Naive thymus-derived CD8-positive, alpha-beta T cell (primary cell): ENCODE measurements around the gene PHLDA3. TPM values are rescaled to one million over a fixed set of nuclear protein-coding genes. Genes with fewer than 3 reads are reported as not detected.

Experiments
- ATAC-seq, 2 donors: fragments of 150-1000 bp; cut with Tn5 transposase in 1 of 2; sonication (Bioruptor Pico), chemical (Tn5 transposase) in 1 of 2; 1 replicate in 1 of 2; 2 replicates in 1 of 2; pipeline ENCODE4 v1.10.0; 2021; ENCODE audit warnings: mild to moderate bottlenecking in 2 of 2, moderate library complexity in 2 of 2
- POLR2A ChIA-PET: fragments of 350-600 bp; sonication (Branson Sonifier 250); formaldehyde crosslinking; loops from one replicate; lab custom pipeline; 2021; ENCODE audit warnings: antibody characterized with exemption; lab: Charles Lee
- DNase-seq, 10 donors: peaks; one replicate each; pipeline versions ENCODE4 v3.0.0 to v3.0.0-alpha.2; 2020 to 2022
- H3K27ac Mint-ChIP-seq, 10 donors: one replicate each; pipeline ENCODE4 v1.8.0; 2020 to 2022; ENCODE audit warnings: mild to moderate bottlenecking in 10 of 10, mixed read lengths in 10 of 10, moderate library complexity in 4 of 10, inconsistent platforms in 1 of 10
- H3K27me3 Mint-ChIP-seq, 5 donors: one replicate each; pipeline ENCODE4 v1.8.0; 2021 to 2022; ENCODE audit warnings: mixed read lengths in 5 of 5
- H3K36me3 Mint-ChIP-seq, 3 donors: one replicate each; pipeline ENCODE4 v1.8.0; 2020 to 2022; ENCODE audit warnings: mixed read lengths in 3 of 3, mild to moderate bottlenecking in 2 of 3, inconsistent platforms in 1 of 3
- H3K4me1 Mint-ChIP-seq, 4 donors: one replicate each; pipeline ENCODE4 v1.8.0; 2021 to 2022; ENCODE audit warnings: mixed read lengths in 4 of 4
- H3K4me3 Mint-ChIP-seq, 10 donors: one replicate each; pipeline ENCODE4 v1.8.0; 2020 to 2022; ENCODE audit warnings: mild to moderate bottlenecking in 10 of 10, mixed read lengths in 10 of 10, moderate library complexity in 6 of 10, inconsistent platforms in 1 of 10
- H3K9me3 Mint-ChIP-seq, 9 donors: one replicate each; pipeline ENCODE4 v1.8.0; 2020 to 2022; ENCODE audit warnings: mixed read lengths in 9 of 9, mild to moderate bottlenecking in 3 of 9, inconsistent platforms in 1 of 9, moderate library complexity in 1 of 9
- polyA plus RNA-seq, 3 donors: library from polyadenylated mRNA; unstranded; fragments of 300-500 nt; fragmentation: Illumina TruSeq; gene quantifications; one replicate each; pipeline ENCODE4 v1.2.3, GENCODE V29; 2021
- total RNA-seq, 8 experiments: library from RNA in 2 of 8; stranded (reverse) in 2 of 8; gene quantifications; one replicate each; pipeline ENCODE4 v1.2.3 and lab custom pipeline; 2021 to 2026

Gene PHLDA3
- total and polyA plus RNA-seq, 5 experiments from 2014 or later, result 0.55 to 0.60 TPM; not detected in 3

DNA sequence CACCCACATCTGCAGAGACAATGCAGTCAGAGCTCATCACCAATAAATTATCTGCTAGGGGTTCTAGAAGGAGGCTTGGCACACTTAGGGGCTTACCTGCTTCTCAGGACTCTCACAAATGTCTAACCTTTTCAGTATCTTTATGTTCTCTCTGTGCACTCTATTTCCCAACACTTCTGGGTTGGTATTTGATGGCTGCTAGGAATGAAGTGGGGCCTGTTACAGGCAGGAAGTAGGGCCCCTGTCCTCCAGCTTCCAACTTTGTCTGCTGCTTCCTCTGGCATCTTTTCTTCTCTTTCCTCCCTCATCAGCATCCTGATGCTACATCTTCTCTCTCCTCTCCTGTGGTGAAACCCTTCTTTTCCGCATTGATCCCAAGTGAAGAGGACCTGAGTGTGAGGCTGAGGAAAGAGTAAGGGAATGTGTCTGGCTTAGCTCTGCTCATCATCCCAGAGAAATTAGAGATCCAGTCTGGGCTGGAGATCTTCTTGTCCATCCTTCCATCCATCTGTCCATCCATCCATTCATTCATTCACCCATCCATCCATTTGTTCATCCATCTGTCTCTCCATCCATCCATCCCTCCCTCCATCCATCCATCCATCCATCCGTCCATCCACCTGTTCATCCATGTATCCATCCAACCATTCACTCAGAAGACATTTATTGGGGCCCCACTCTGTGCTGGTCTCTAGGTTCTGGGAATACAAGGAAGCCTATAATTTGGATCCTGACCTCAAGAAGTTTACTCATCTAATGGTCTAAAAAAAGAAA lies 40.8 kb upstream of the PHLDA3 start:
- ATAC-seq (no peak), DNase-seq (no peak)
- Mint-ChIP-seq H3K36me3 (peaks cover 1 to 4% (median 3%) of the 10 kb centered on the region in 3 donors), H3K4me3 (peak overlapping the region in 2 of 10 donors; percentile 29 to 42), H3K4me1 (peaks cover 14 to 43% (median 39%) of the 10 kb centered on the region in 4 donors), H3K9me3 (no peaks in the 10 kb centered on the region), H3K27me3 (no peaks in the 10 kb centered on the region), H3K27ac (peak overlapping the region in 6 of 10 donors; percentile 19 to 86 (median 40))
- POLR2A ChIA-PET, result no interaction called here

DNA sequence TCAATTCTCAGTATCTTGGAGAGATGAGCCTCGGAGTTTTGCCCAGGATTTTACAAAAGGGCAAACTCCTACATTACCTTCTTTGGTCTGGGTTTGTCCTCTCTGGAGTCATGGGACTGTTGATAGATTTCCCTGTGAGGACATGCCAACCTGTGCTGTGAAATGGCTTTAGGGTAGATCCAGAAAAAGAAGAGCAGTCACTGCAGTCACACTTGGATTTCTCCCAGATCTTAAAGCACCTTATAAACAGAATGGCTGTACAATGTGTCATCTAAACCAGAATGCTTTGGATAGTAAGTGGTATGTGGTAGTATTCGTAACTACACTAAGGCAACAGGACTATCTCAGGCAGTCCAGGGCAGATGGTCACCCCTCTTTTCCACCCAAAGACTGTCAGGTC lies 39.8 kb upstream of the PHLDA3 start:
- Mint-ChIP-seq H3K4me1 (peaks cover 15 to 45% (median 45%) of the 10 kb centered on the region in 4 donors), H3K27ac (peak overlapping the region in 4 of 10 donors; percentile 4 to 76 (median 44)), H3K27me3 (no peaks in the 10 kb centered on the region), H3K4me3 (peak overlapping the region in 2 of 10 donors; percentile 26 to 39), H3K36me3 (peaks cover 0 to 4% (median 0%) of the 10 kb centered on the region in 3 donors), H3K9me3 (no peaks in the 10 kb centered on the region)
- DNase-seq (no peak), ATAC-seq (no peak)
- POLR2A ChIA-PET, result no interaction called here

DNA sequence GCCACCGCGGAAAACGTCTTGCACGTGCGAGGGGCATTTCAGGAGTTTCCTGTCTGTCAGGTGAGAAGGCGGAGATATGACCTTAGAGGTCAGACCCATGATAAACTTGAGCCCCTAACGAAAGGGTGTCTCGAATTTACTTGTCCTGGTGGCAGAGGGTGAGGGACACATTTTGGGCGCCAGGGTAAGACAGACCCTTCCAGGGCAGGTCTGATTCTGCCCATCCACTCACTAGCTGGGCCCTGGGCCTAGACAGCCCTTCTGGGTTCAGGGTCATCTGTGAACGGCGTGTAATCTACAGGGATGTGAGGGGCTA lies 38.3 kb upstream of the PHLDA3 start:
- Mint-ChIP-seq H3K4me1 (peaks cover 20 to 56% (median 51%) of the 10 kb centered on the region in 4 donors), H3K9me3 (no peaks in the 10 kb centered on the region), H3K27ac (peak overlapping the region; percentile 25 to 95 (median 90)), H3K36me3 (peaks cover 0 to 2% (median 0%) of the 10 kb centered on the region in 3 donors), H3K4me3 (peak overlapping the region; percentile 84 to 93 (median 87)), H3K27me3 (no peaks in the 10 kb centered on the region)
- POLR2A ChIA-PET, result interaction anchor here (0.8 to 3.5 kb wide), 3 partner anchors 11 to 25 kb away, joined by 3 to 24 read pairs (median 3); no protein-coding TSS in a partner anchor
- no peak for ATAC-seq
- DNase-seq, result no peak

DNA sequence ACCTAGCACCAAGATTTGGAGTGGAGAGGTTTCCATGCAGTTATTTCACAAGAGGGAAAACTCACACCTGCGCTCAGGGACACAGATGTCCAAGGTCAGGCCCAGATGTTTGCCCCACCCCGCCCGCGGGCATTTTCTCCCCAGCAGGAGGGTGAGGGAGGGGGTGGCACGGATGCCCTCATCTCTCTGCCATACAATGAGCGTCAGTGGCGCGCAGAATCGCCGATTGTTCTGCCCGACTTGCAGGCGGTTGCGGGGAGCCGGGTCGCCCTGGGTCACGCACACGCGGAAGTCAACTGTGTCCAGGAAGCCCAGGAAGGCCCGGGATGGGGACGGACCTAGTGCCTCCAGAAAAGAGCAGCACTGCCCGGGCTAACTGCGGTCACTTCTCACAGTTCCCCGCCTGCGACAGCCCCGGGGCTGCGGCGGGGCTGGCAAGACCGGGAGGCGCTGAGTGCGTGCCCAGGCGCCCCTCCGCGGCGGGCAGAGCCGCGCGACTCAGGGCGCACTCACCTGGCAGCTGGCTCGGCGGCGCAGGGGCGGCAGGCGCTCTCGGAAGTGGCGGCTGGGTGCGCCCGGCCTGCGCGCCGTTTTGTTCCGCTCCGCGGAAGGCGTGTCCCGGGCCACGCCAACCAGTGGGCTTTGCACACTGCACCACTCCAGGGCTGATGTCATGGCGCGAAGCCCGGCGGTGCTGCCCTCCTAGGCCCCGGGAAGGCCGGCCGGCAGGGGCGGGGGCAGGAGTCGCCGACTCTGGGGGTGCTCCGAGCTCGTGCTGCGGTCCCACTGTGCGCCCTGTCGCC lies 37.8 kb upstream of the PHLDA3 start, which contains the start of gene CSRP1:
CSRP1 (minus strand) TSS at position 567 of the 803 bp plus-strand sequence. CDS start 10,820 bp downstream, outside the sequence.
- peak within 1 kb of the TSS; percentile 87 to 95 (median 92) for H3K4me3 Mint-ChIP-seq
- peak; percentile 95 to 96 for ATAC-seq
- H3K4me1 Mint-ChIP-seq, result peaks cover 22 to 60% (median 51%) of the 10 kb centered on the region in 4 donors
- peak within 1 kb of the TSS; percentile 72 to 95 (median 92) for H3K27ac Mint-ChIP-seq
- POLR2A ChIA-PET, result interaction anchor here (0.8 to 3.5 kb wide), 3 partner anchors 10 to 24 kb away, joined by 3 to 24 read pairs (median 3); no protein-coding TSS in a partner anchor
- H3K9me3 Mint-ChIP-seq, result no peaks in the 10 kb centered on the region
- H3K27me3 Mint-ChIP-seq, result no peaks in the 10 kb centered on the region
- peaks cover 0 to 2% (median 0%) of the 10 kb centered on the region in 3 donors for H3K36me3 Mint-ChIP-seq
- DNase-seq, result peak; percentile 67 to 90 (median 74)

DNA sequence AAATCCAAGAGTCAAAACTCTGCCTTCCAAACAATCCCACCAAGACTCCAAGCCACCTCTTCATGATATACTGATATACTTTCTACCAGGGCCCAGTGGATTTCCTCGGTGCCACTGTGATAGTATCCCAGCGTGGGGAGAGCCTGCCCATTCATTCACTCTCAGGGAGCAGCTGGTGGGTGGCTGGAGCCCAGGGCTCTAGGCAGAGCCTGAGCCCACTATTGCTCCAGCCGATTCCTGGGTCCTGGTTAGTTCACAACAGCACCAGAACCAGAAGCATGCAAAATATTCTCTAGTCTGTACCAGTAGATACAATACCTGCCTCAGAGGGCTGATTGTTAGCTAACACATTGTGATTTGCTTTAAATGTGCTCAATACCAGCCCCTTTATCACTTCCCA lies 37.1 kb upstream of the PHLDA3 start:
- no peak for ATAC-seq
- POLR2A ChIA-PET, result interaction anchor here (3.5 kb wide), 1 partner anchor 23 kb away, joined by 24 read pairs; no protein-coding TSS in a partner anchor
- peaks cover 0 to 2% (median 0%) of the 10 kb centered on the region in 3 donors for H3K36me3 Mint-ChIP-seq
- H3K4me1 Mint-ChIP-seq, result peaks cover 22 to 60% (median 51%) of the 10 kb centered on the region in 4 donors
- H3K27ac Mint-ChIP-seq, result peak overlapping the region; percentile 72 to 94 (median 92)
- peak overlapping the region; percentile 87 to 95 (median 92) for H3K4me3 Mint-ChIP-seq
- H3K27me3 Mint-ChIP-seq, result no peaks in the 10 kb centered on the region
- no peak for DNase-seq
- no peaks in the 10 kb centered on the region for H3K9me3 Mint-ChIP-seq

DNA sequence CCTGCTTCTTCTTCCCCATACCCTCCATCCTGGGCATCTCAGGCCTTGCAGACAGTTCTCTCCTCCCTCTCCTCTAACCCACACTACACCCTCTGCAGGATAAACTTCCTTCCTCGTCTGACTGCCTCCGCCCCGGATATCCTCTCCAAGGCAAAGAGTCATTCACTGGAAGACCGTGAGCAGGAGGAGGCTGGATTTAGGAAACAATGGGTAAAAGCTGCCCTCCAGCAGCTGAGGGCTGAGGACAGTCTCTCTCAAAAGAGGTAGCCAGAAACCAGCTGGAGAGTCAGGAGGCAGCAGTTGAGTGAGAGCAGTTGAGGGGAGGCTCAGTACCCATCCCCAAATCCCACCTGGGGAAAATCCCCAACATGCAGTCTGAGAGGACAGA lies 36.5 kb upstream of the PHLDA3 start:
- H3K27me3 Mint-ChIP-seq, result no peaks in the 10 kb centered on the region
- H3K4me3 Mint-ChIP-seq, result peak overlapping the region; percentile 87 to 95 (median 92)
- H3K4me1 Mint-ChIP-seq, result peaks cover 22 to 60% (median 54%) of the 10 kb centered on the region in 4 donors
- peaks cover 0 to 2% (median 0%) of the 10 kb centered on the region in 3 donors for H3K36me3 Mint-ChIP-seq
- no peaks in the 10 kb centered on the region for H3K9me3 Mint-ChIP-seq
- peak overlapping the region in 8 of 10 donors; percentile 72 to 94 (median 91) for H3K27ac Mint-ChIP-seq
- DNase-seq (no peak), ATAC-seq (no peak)
- POLR2A ChIA-PET, result interaction anchor here (3.5 kb wide), 1 partner anchor 23 kb away, joined by 24 read pairs; no protein-coding TSS in a partner anchor

DNA sequence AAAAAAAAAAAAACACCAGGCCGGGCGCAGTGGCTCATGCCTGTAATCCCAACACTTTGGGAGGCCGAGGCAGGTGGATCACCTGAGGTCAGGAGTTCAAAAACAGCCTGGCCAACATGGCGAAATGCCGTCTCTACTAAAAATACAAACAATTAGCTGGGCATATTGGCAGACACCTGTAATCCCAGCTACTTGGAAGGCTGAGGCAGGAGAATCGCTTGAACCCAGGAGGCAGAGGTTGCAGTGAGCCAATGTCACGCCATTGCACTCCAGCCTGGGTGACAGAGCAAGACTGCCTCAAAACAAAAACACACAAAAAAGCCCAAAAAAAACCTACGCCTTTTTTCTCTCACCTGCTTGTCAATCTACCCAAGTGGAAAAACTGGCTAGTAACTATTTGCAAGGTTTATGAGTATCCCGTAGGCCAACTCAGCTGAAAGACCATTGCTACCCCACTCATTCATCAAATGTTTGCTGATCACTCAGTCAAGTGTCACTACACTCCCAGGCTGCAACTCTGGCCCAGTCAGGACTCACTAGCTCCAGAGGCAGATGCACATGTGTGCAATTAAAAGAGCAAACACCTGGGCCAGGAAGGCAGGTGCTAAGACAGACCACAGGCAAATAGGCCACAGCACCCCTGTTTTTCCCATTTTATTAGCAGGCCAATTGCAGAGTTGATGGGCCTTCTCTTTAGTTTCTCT lies 36.0 kb upstream of the PHLDA3 start:
- ATAC-seq (no peak), DNase-seq (no peak)
- peak overlapping the region in 5 of 10 donors; percentile 4 to 93 (median 90) for H3K27ac Mint-ChIP-seq
- H3K9me3 Mint-ChIP-seq, result no peaks in the 10 kb centered on the region
- no peaks in the 10 kb centered on the region for H3K27me3 Mint-ChIP-seq
- peaks cover 0 to 2% (median 0%) of the 10 kb centered on the region in 3 donors for H3K36me3 Mint-ChIP-seq
- POLR2A ChIA-PET, result interaction anchor here (3.5 kb wide), 1 partner anchor 22 kb away, joined by 24 read pairs; no protein-coding TSS in a partner anchor
- H3K4me3 Mint-ChIP-seq, result peak overlapping the region; percentile 87 to 95 (median 92)
- peaks cover 20 to 58% (median 54%) of the 10 kb centered on the region in 4 donors for H3K4me1 Mint-ChIP-seq

DNA sequence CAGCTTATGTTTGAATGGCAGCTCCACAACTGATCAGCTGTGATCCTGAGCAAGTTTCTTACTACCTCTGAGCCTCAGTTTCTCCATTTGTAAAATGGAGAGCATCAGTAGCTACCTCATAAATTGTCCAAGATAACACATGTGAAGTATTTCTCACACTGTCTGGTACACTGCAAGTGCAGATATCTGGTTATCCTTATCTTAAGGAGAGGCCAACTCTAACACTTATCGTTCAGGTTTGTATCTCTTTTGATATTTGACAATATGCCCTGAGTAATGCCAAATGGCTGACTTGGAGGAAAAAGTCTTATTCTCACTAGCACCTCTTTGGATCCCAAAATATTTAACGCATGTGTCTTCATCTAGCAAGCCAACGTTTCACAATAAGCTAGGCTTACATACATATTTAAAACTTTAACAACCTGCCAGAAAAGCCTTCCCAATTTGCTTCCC lies 35.2 kb upstream of the PHLDA3 start:
- DNase-seq, result no peak
- no peaks in the 10 kb centered on the region for H3K9me3 Mint-ChIP-seq
- no peak for ATAC-seq
- H3K36me3 Mint-ChIP-seq, result no peaks in the 10 kb centered on the region
- H3K27me3 Mint-ChIP-seq, result no peaks in the 10 kb centered on the region
- H3K27ac Mint-ChIP-seq, result no peak overlapping the region
- H3K4me1 Mint-ChIP-seq, result peaks cover 17 to 54% (median 49%) of the 10 kb centered on the region in 4 donors
- no peak overlapping the region for H3K4me3 Mint-ChIP-seq
- POLR2A ChIA-PET, result interaction anchor here (1.3 kb wide), 1 partner anchor 9 kb away, joined by 4 read pairs; no protein-coding TSS in a partner anchor

DNA sequence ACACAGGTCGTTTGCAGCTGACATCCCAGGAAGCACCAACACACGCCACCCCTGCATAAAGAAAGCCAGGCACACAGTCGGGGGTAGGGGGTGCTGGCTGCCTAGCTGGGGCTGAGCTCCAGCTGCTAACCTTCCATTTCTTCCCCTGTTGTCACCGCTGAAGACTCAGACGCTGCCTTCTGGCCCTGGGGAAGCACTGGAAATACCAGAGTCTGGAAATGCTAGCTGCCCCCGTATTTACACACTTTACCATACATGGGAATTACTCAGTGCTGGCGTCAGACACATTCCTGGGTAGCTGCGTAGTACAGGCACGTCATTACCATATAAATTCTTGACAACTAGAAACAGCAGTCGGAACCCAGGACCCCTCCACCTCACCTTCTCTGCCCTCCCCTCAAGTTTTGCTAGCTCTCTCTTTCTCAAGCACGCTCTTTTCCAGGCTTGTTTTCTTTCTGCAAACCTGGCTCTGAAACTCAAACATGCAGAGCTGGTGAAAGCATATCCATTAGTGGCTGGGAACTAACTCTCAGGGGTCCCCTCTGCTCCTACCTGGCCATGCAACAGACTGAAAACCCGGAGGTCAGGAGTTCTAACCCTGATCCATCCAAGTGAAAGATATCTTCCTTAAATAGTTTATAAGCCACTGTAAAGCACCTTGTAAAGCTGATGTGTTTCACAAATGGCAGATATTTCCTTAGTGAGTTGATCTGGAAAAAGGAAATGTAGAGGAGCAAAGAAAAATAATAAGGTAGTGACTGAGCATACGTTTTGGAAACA lies 34.6 kb upstream of the PHLDA3 start:
- Mint-ChIP-seq H3K4me1 (peaks cover 17 to 49% (median 43%) of the 10 kb centered on the region in 4 donors), H3K4me3 (no peak overlapping the region), H3K9me3 (no peaks in the 10 kb centered on the region), H3K27me3 (no peaks in the 10 kb centered on the region), H3K27ac (no peak overlapping the region), H3K36me3 (no peaks in the 10 kb centered on the region)
- DNase-seq (no peak), ATAC-seq (no peak)
- POLR2A ChIA-PET, result interaction anchor here (1.3 kb wide), 1 partner anchor 10 kb away, joined by 4 read pairs; no protein-coding TSS in a partner anchor

DNA sequence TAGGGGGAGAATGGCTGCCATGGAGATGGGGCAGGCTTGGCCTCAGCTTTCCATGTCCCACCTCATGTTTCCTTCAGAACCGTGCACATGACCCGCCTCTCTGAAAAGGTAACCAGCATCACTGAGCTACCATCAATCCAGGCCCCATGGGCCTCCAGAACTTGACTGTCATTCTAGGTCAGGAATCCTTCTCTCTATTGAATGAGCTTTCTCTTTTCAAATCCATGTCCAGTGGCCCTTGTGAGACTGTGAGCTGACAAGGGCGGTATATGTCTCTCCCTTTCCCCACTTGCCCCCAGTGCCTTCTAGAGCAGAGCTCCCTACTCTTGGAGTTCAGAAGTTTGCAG lies 33.5 kb upstream of the PHLDA3 start:
- ATAC-seq (no peak), DNase-seq (no peak)
- H3K27ac Mint-ChIP-seq, result no peak overlapping the region
- H3K9me3 Mint-ChIP-seq, result no peaks in the 10 kb centered on the region
- POLR2A ChIA-PET, result interaction anchor here (1.1 kb wide), 1 partner anchor 13 kb away, joined by 4 read pairs; no protein-coding TSS in a partner anchor
- H3K4me1 Mint-ChIP-seq, result peaks cover 20 to 44% (median 38%) of the 10 kb centered on the region in 4 donors
- H3K36me3 Mint-ChIP-seq, result peaks cover 0 to 3% (median 0%) of the 10 kb centered on the region in 3 donors
- H3K27me3 Mint-ChIP-seq, result no peaks in the 10 kb centered on the region
- no peak overlapping the region for H3K4me3 Mint-ChIP-seq
